Esophagus squamous epithelium (tissue), 5 donors: ENCODE results near the gene ARHGAP11A. TPM values are rescaled to one million over a fixed set of nuclear protein-coding genes. Genes with fewer than 3 reads are reported as not detected.
A peak's percentile ranks its signal among the peaks of the same experiment; 100 is the strongest.

Experiments used
- DNase-seq: peaks from one replicate; lab custom pipeline; 2025; lab: John Stamatoyannopoulos, UW
- H3K27ac ChIP-seq, 4 donors: fragments of 200-600 bp; sonication (generic); one replicate each; pipeline ENCODE4 v1.5.1; 2016 to 2019; ENCODE audit warnings: mild to moderate bottlenecking in 1 of 4
- H3K27me3 ChIP-seq, 4 donors: fragments of 200-600 bp; sonication (generic); 1 replicate in 3 of 4; 2 replicates in 1 of 4; pipeline versions ENCODE4 v1.5.1 to v1.6.0; 2017 to 2021; ENCODE audit warnings: antibody characterized with exemption in 1 of 4
- H3K36me3 ChIP-seq, 3 donors: fragments of 200-600 bp; sonication (generic); one replicate each; pipeline ENCODE4 v1.5.1; 2016 to 2019
- H3K4me1 ChIP-seq, 3 donors: fragments of 200-600 bp; sonication (generic); one replicate each; pipeline ENCODE4 v1.5.1; 2017 to 2019
- H3K4me3 ChIP-seq, 4 donors: fragments of 200-600 bp; sonication (generic); 1 replicate in 3 of 4; 2 replicates in 1 of 4; pipeline ENCODE4 v1.5.1; 2016 to 2019; ENCODE audit warnings: mild to moderate bottlenecking in 2 of 4, moderate library complexity in 1 of 4
- H3K9me3 ChIP-seq, 3 donors: fragments of 200-600 bp; sonication (generic); one replicate each; pipeline ENCODE4 v1.5.1; 2016 to 2019
- POLR2A ChIP-seq, 4 donors: fragments of 450-650 bp; IDR thresholded peaks; one replicate each; pipeline ENCODE4 v1.6.1; 2017; ENCODE audit warnings: antibody characterized with exemption in 4 of 4, mild to moderate bottlenecking in 4 of 4, moderate library complexity in 3 of 4
- WGBS, 2 donors: methylation state at CpG; one replicate each; pipeline ENCODE4 v1.1.5; 2018; 5-methylcytosine and 5-hydroxymethylcytosine counted together
- intact Hi-C: fragments of 100-400 bp; cut with DNase I; formaldehyde crosslinking; loops from one replicate; pipeline ENCODE4 v1.15.0; 2022
- total RNA-seq, 4 donors: library from RNA; depleted of rRNA; stranded (reverse); fragments of >200 nt; gene quantifications; one replicate each; pipeline ENCODE4 v1.1.0, GENCODE V29; 2016
- TF ChIP-seq, protein P1 (sequence below), 6 experiments: fragments of 450-650 bp in 4 of 6; fragments of 200-600 bp in 2 of 6; sonication (generic) in 2 of 6; IDR thresholded peaks; one replicate each; pipeline ENCODE4 v1.5.1; 2016 to 2019; ENCODE audit warnings: antibody characterized with exemption in 6 of 6, mild to moderate bottlenecking in 4 of 6, moderate library complexity in 4 of 6
- donor health status: DM: yes; HTN: yes; CAD: no.

ARHGAP11A gene
- total RNA-seq, 4 donors from 2014 or later: 4.7 to 17.4 (median 8.1) TPM

DNA sequence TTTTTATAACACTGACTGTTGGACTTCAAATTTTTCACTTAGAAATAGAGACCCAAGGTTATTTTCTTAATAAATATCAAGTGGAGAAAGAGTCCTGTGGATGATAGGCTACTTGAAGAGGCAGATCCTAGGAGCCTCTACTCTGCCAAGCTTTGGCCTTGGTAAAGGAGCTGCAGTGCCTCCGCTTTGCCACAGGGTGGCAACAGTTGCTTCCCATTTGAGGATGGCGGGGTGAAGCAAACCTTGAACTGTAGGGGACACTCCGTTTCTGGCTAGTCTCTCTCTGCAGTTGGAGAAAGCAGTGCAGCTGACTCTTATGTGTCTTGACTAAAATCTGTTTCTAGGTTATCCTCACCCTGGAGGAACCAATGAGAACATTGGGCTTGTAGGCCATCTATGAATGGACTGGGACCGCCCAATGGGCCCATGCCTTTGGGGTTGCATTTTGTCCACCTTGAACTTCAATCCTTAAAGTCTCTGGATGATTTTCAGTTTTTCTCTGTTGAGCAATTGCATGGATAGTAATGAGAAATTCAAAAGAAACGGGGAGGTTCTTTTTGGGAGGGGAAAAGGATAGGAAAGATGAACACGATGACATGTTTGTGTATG lies 36.0 kb downstream of the ARHGAP11A start:
- no peaks in the 10 kb centered on the region for H3K36me3 ChIP-seq
- H3K9me3 ChIP-seq: no peaks in the 10 kb centered on the region
- no peak overlapping the region for H3K4me3 ChIP-seq
- no peaks in the 10 kb centered on the region for H3K4me1 ChIP-seq
- 38 to 53% methylated on average over 4 to 6 of the region's 6 CpGs for WGBS, 2 donors
- no peaks in the 10 kb centered on the region for H3K27me3 ChIP-seq
- H3K27ac ChIP-seq: no peak overlapping the region
- TF ChIP-seq, protein P1, sequence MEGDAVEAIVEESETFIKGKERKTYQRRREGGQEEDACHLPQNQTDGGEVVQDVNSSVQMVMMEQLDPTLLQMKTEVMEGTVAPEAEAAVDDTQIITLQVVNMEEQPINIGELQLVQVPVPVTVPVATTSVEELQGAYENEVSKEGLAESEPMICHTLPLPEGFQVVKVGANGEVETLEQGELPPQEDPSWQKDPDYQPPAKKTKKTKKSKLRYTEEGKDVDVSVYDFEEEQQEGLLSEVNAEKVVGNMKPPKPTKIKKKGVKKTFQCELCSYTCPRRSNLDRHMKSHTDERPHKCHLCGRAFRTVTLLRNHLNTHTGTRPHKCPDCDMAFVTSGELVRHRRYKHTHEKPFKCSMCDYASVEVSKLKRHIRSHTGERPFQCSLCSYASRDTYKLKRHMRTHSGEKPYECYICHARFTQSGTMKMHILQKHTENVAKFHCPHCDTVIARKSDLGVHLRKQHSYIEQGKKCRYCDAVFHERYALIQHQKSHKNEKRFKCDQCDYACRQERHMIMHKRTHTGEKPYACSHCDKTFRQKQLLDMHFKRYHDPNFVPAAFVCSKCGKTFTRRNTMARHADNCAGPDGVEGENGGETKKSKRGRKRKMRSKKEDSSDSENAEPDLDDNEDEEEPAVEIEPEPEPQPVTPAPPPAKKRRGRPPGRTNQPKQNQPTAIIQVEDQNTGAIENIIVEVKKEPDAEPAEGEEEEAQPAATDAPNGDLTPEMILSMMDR (IDR thresholded peaks at IDR 0.05): peak; percentile 47 to 92 (median 85)
- no peak for TF ChIP-seq POLR2A (IDR thresholded peaks at IDR 0.05)
- intact Hi-C loops: no loop called here
- DNase-seq: no peak

DNA sequence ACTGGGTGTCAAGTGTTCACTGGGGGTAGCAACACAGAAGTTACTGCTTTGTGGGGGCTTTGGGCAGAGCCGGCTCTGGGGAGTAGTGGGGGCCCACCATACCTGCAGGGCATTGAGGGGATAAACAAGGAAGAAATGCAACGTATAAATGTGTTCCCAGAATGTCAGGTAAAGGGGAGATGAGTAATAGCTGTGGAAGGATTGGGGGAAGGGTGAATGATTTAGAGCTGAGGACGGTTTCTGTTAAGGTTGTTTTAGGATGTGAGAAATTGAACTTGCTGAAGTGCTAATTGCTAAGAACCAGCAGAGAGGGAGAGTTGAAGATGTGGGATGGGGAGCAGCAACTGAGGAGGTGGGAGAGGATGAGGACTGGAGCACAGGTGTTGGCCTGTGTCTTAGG lies 36.9 kb downstream of the ARHGAP11A start:
- H3K4me3 ChIP-seq: no peak overlapping the region
- 68 to 73% methylated on average over 3 of the region's 3 CpGs for WGBS, 2 donors
- H3K9me3 ChIP-seq: no peaks in the 10 kb centered on the region
- peaks cover 0 to 5% (median 0%) of the 10 kb centered on the region in 3 donors for H3K4me1 ChIP-seq
- no peaks in the 10 kb centered on the region for H3K36me3 ChIP-seq
- intact Hi-C loops: no loop called here
- no peak for DNase-seq
- no peaks in the 10 kb centered on the region for H3K27me3 ChIP-seq
- TF ChIP-seq POLR2A (IDR thresholded peaks at IDR 0.05): no peak
- TF ChIP-seq, protein P1 (IDR thresholded peaks at IDR 0.05): no peak
- no peak overlapping the region for H3K27ac ChIP-seq

DNA sequence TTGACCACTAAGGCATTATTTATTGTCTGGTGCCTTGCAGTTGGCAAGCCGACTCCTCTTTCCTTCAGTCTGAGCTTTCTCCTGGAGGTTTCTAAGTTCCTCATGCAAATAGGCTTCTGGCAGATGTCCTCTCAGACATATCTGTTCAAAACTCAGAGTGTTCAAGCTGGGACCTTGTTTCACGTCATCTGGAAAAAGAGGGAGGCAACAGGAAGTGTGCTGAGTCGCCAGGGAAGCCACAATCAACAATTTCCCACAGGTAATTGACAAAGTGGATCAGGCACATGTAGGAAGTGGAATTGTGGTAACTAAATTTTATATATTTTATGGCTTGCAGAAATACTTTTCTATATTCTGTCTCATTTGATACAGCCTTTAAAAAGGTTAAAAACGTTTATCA lies 40.8 kb downstream of the ARHGAP11A start:
- TF ChIP-seq, protein P1 (IDR thresholded peaks at IDR 0.05): no peak
- TF ChIP-seq POLR2A (IDR thresholded peaks at IDR 0.05): no peak
- no peak for DNase-seq
- H3K27ac ChIP-seq: no peak overlapping the region
- H3K27me3 ChIP-seq: no peaks in the 10 kb centered on the region
- H3K4me3 ChIP-seq: no peak overlapping the region
- H3K36me3 ChIP-seq: no peaks in the 10 kb centered on the region
- peaks cover 4 to 40% (median 11%) of the 10 kb centered on the region in 3 donors for H3K4me1 ChIP-seq
- no peaks in the 10 kb centered on the region for H3K9me3 ChIP-seq
- 59 to 66% methylated on average over 4 of the region's 4 CpGs for WGBS, 2 donors
- intact Hi-C loops: no loop called here

DNA sequence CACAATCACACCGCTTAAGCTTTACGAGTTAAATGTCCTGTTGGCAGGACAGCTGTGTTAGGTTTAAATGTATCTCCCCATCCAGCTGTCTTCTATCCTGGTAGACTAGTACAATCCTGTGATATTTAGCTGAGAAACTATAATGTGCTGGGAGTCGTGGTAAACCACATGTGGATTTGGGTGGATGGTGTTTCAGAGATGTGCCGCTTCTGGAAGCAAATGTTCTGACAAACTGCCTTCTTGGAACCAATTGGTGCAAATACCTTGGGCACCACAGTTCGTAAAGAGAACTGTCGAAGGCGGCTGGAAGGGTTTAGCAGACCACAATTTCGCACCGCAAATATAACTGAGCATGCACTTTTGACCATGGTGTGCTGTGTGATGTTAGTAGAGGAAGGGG lies 41.2 kb downstream of the ARHGAP11A start:
- DNase-seq: no peak
- Histone ChIP-seq H3K4me3 (no peak overlapping the region), H3K4me1 (peaks cover 4 to 40% (median 11%) of the 10 kb centered on the region in 3 donors), H3K9me3 (no peaks in the 10 kb centered on the region), H3K27ac (no peak overlapping the region), H3K27me3 (no peaks in the 10 kb centered on the region), H3K36me3 (no peaks in the 10 kb centered on the region)
- no peak for TF ChIP-seq POLR2A (IDR thresholded peaks at IDR 0.05)
- 93 to 95% methylated on average over 9 of the region's 9 CpGs for WGBS, 2 donors
- intact Hi-C loops: no loop called here

DNA sequence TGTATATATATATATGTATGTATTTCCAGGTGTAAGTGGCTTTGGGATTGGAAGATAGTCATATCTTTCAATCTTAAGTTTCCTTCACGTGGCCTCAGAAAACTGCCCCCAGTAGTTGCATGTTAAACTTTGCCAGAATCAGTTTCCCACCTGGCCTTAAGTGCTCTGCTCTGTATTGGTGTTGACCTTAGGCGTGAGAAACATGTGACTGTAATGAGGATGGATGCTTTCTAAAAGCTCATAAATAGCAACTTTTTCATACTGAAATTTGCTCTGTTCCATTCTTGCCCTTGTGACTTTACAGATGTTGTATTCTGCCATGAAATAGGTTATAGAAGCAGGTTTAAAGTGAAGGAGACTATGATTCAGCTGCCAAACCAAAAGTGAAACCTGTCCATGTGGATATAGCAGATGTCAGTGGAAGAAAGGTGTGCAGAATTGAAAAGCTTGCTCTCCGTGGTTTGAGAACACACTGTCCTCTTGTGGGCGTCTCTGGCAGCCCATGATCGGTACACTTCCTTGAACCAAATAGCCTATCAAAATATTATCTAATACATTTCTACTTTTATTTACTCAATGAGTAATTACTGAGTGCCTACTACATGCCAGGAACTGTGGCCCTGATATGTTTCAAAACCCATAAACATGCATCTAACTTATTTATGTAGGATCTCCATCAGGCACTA lies 42.0 kb downstream of the ARHGAP11A start:
- intact Hi-C loops: no loop called here
- DNase-seq: no peak
- TF ChIP-seq, protein P1 (IDR thresholded peaks at IDR 0.05): peak in 4 of 6 experiments; percentile 15 to 43 (median 36)
- no peak for TF ChIP-seq POLR2A (IDR thresholded peaks at IDR 0.05)
- Histone ChIP-seq H3K4me3 (no peak overlapping the region), H3K4me1 (peaks cover 4 to 40% (median 11%) of the 10 kb centered on the region in 3 donors), H3K36me3 (no peaks in the 10 kb centered on the region), H3K27ac (peak overlapping the region in 2 of 4 donors; percentile 45 to 47), H3K9me3 (no peaks in the 10 kb centered on the region), H3K27me3 (no peaks in the 10 kb centered on the region)
- WGBS, 2 donors: 35 to 61% methylated on average over 4 to 5 of the region's 5 CpGs
